GM21447 (cell line): Measurements from ENCODE around the gene LPAR1.

Experiments used
- ATAC-seq: cut with Tn5 transposase; IDR thresholded peaks from one replicate; pipeline ENCODE4 v1.9.1; 2021; ENCODE audit not compliant: unreplicated experiment

LPAR1 gene

GRCh38 chr9:110926828-110927487, 111.3 kb downstream of the LPAR1 start:
- ATAC-seq = no peak

- no peak for ATAC-seq
These were observed 114.7 kb downstream of the LPAR1 start for GRCh38 chr9:110923601-110924000.

- ATAC-seq = no peak
These were observed 116.1 kb downstream of the LPAR1 start for GRCh38 chr9:110922145-110922544.

GRCh38 chr9:110921705-110922104, 116.6 kb downstream of the LPAR1 start:
- ATAC-seq = no peak

GRCh38 chr9:110919609-110920008, 118.7 kb downstream of the LPAR1 start:
- no peak for ATAC-seq

GRCh38 chr9:110919050-110919435, 119.2 kb downstream of the LPAR1 start:
- ATAC-seq = no peak

- ATAC-seq = no peak
These were observed 119.8 kb downstream of the LPAR1 start for GRCh38 chr9:110918316-110919049.

GRCh38 chr9:110916403-110916802, 121.9 kb downstream of the LPAR1 start:
- no peak for ATAC-seq

- ATAC-seq = no peak
These were observed 125.6 kb downstream of the LPAR1 start for GRCh38 chr9:110912419-110913291.

GRCh38 chr9:110911659-110912418, 126.4 kb downstream of the LPAR1 start:
- ATAC-seq = no peak

GRCh38 chr9:110908894-110909293, 129.4 kb downstream of the LPAR1 start:
- no peak for ATAC-seq

- no peak for ATAC-seq
These were observed 137.4 kb downstream of the LPAR1 start for GRCh38 chr9:110900917-110901316.

GRCh38 chr9:110900456-110900855, 137.8 kb downstream of the LPAR1 start:
- ATAC-seq = no peak

- ATAC-seq = no peak
These were observed 139.4 kb downstream of the LPAR1 start for GRCh38 chr9:110898866-110899265.

GRCh38 chr9:110898358-110898757, 139.9 kb downstream of the LPAR1 start:
- no peak for ATAC-seq

- no peak for ATAC-seq
These were observed 140.3 kb downstream of the LPAR1 start for GRCh38 chr9:110897943-110898342.

GRCh38 chr9:110895147-110895905, 142.9 kb downstream of the LPAR1 start:
- ATAC-seq = no peak

- no peak for ATAC-seq
These were observed 143.5 kb downstream of the LPAR1 start for GRCh38 chr9:110894731-110895130.

GRCh38 chr9:110892689-110893088, 145.6 kb downstream of the LPAR1 start:
- no peak for ATAC-seq

GRCh38 chr9:110891760-110892159, 146.5 kb downstream of the LPAR1 start:
- ATAC-seq = no peak
